WTC11 (cell line): ENCODE results near the gene ACVR1B. TPM values are rescaled to one million over a fixed set of nuclear protein-coding genes. Genes with fewer than 3 reads are reported as not detected.

Experiments used
- ATAC-seq: fragments of 200-7000 bp; cut with Tn5 transposase; 2 replicates; pipeline ENCODE4 v1.10.0; 2021; ENCODE audit warnings: mild to moderate bottlenecking, moderate library complexity
- CTCF ChIA-PET: fragments of 300-600 bp; sonication (Branson Sonifier 250); formaldehyde crosslinking; loops from one replicate; lab custom pipeline; 2021; ENCODE audit warnings: antibody characterized with exemption; lab: Charles Lee
- POLR2A ChIA-PET: fragments of 350-600 bp; sonication (Branson Sonifier 250); formaldehyde crosslinking; loops from one replicate; lab custom pipeline; 2021; ENCODE audit warnings: antibody characterized with exemption; lab: Charles Lee
- DNase-seq: peaks from one replicate; pipeline ENCODE4 v3.0.0; 2021; ENCODE audit warnings: low spot score
- H3K27ac Mint-ChIP-seq: 2 replicates; pipeline ENCODE4 v1.8.0; 2021; ENCODE audit warnings: mixed read lengths
- H3K27me3 Mint-ChIP-seq: 2 replicates; pipeline ENCODE4 v1.8.0; 2021; ENCODE audit warnings: low read depth, mild to moderate bottlenecking, moderate library complexity, mixed read lengths
- H3K36me3 Mint-ChIP-seq: 2 replicates; pipeline ENCODE4 v1.8.0; 2021; ENCODE audit warnings: mixed read lengths
- H3K4me1 Mint-ChIP-seq: 2 replicates; pipeline ENCODE4 v1.8.0; 2022; ENCODE audit warnings: mixed read lengths
- H3K4me3 Mint-ChIP-seq: 2 replicates; pipeline ENCODE4 v1.8.0; 2021; ENCODE audit warnings: mild to moderate bottlenecking, moderate library complexity, mixed read lengths
- H3K9me3 Mint-ChIP-seq: 2 replicates; pipeline ENCODE4 v1.8.0; 2021; ENCODE audit warnings: mixed read lengths
- AFF4 ChIP-seq: sonication (generic); formaldehyde crosslinking; IDR thresholded peaks from 2 replicates; pipeline ENCODE4 v1.8.1; 2023; ENCODE audit warnings: mild to moderate bottlenecking, missing genetic modification reagents, borderline replicate concordance
- ATF1 ChIP-seq: sonication (generic); formaldehyde crosslinking; IDR thresholded peaks from 2 replicates; pipeline ENCODE4 v1.8.1; 2023; ENCODE audit warnings: mild to moderate bottlenecking, moderate library complexity, missing genetic modification reagents
- E2F1 ChIP-seq: sonication (generic); formaldehyde crosslinking; IDR thresholded peaks from 2 replicates; pipeline ENCODE4 v1.8.0; 2022; ENCODE audit warnings: mild to moderate bottlenecking, missing genetic modification reagents
- ELF4 ChIP-seq: sonication (generic); formaldehyde crosslinking; IDR thresholded peaks from 2 replicates; pipeline ENCODE4 v1.8.1; 2022; ENCODE audit warnings: low read depth, mild to moderate bottlenecking, moderate library complexity, missing genetic modification reagents
- FOXJ3 ChIP-seq: sonication (generic); formaldehyde crosslinking; IDR thresholded peaks from 2 replicates; pipeline ENCODE4 v1.9.0; 2021; ENCODE audit warnings: missing genetic modification reagents, mild to moderate bottlenecking, borderline replicate concordance
- FOXP1 ChIP-seq: sonication (generic); formaldehyde crosslinking; IDR thresholded peaks from 2 replicates; pipeline ENCODE4 v1.8.0; 2022; ENCODE audit warnings: missing genetic modification reagents, mild to moderate bottlenecking, moderate library complexity, borderline replicate concordance
- GRHL2 ChIP-seq: fragments of 250-450 bp; sonication (Bioruptor Pico); IDR thresholded peaks from 2 replicates; pipeline ENCODE4 v1.8.0; 2022; ENCODE audit warnings: mild to moderate bottlenecking, moderate library complexity; ENCODE audit not compliant: insufficient replicate concordance, severe bottlenecking
- GTF2I ChIP-seq: fragments of 250-450 bp; sonication (Bioruptor Pico); conservative IDR thresholded peaks from 2 replicates; pipeline ENCODE4 v1.4.0; 2021; ENCODE audit warnings: mild to moderate bottlenecking
- MAX ChIP-seq: sonication (generic); formaldehyde crosslinking; IDR thresholded peaks from 2 replicates; pipeline ENCODE4 v1.8.0; 2022; ENCODE audit warnings: mild to moderate bottlenecking, missing genetic modification reagents
- MYBL2 ChIP-seq: sonication (generic); formaldehyde crosslinking; IDR thresholded peaks from 2 replicates; pipeline ENCODE4 v1.8.1; 2023; ENCODE audit warnings: mild to moderate bottlenecking, moderate library complexity, missing genetic modification reagents
- RORB ChIP-seq: fragments of 250-450 bp; sonication (Bioruptor Pico); IDR thresholded peaks from 2 replicates; pipeline ENCODE4 v1.9.0; 2021; ENCODE audit warnings: mild to moderate bottlenecking
- SOX15 ChIP-seq: fragments of 250-450 bp; sonication (Bioruptor Pico); IDR thresholded peaks from 2 replicates; pipeline ENCODE4 v1.9.0; 2021; ENCODE audit warnings: mild to moderate bottlenecking
- ZNF232 ChIP-seq: sonication (generic); formaldehyde crosslinking; IDR thresholded peaks from 2 replicates; pipeline ENCODE4 v1.8.0; 2022; ENCODE audit warnings: mild to moderate bottlenecking, missing genetic modification reagents
- ZNF416 ChIP-seq: fragments of 250-450 bp; sonication (Bioruptor Pico); IDR thresholded peaks from 2 replicates; pipeline ENCODE4 v1.9.0; 2021; ENCODE audit warnings: mild to moderate bottlenecking, inconsistent platforms
- ZNF423 ChIP-seq: fragments of 250-450 bp; sonication (Bioruptor Pico); IDR thresholded peaks from 2 replicates; pipeline ENCODE4 v2.1.2; 2022; ENCODE audit warnings: mild to moderate bottlenecking, moderate library complexity
- total RNA-seq: library from RNA; stranded (reverse); gene quantifications from 3 replicates; pipeline ENCODE4 v1.2.3, GENCODE V29; 2021
- TF ChIP-seq, protein P1 (sequence below): sonication (generic); formaldehyde crosslinking; IDR thresholded peaks from 2 replicates; pipeline ENCODE4 v1.8.1; 2023; ENCODE audit warnings: mild to moderate bottlenecking, moderate library complexity, missing genetic modification reagents
- TF ChIP-seq, protein P2 (sequence below): fragments of 250-450 bp; sonication (Bioruptor Pico); IDR thresholded peaks from 2 replicates; pipeline ENCODE4 v1.8.0; 2021; ENCODE audit warnings: mild to moderate bottlenecking
- TF ChIP-seq, protein P3 (sequence below): sonication (generic); formaldehyde crosslinking; IDR thresholded peaks from 2 replicates; pipeline ENCODE4 v1.8.1; 2022; ENCODE audit warnings: mild to moderate bottlenecking, moderate library complexity, missing genetic modification reagents
- TF ChIP-seq, protein P4 (sequence below): sonication (generic); formaldehyde crosslinking; IDR thresholded peaks from 2 replicates; pipeline ENCODE4 v1.8.1; 2023; ENCODE audit warnings: mild to moderate bottlenecking, missing genetic modification reagents

Gene ACVR1B
- total RNA-seq, 1 experiment from 2014 or later, result 24.1 TPM

GRCh38 chr12:51915951-51916350 is 35.5 kb upstream of the ACVR1B start:
- DNase-seq, result no peak
- ChIA-PET POLR2A (no interaction called here), CTCF (interaction anchor here (0.6 to 5.0 kb wide), 8 partner anchors 21 to 135 kb away, joined by 3 to 43 read pairs (median 4); partner anchors contain the start of gene NR4A1)
- Mint-ChIP-seq H3K4me1 (peaks cover 25% of the 10 kb centered on the region), H3K27ac (no peak overlapping the region), H3K27me3 (peaks cover 8% of the 10 kb centered on the region), H3K36me3 (no peaks in the 10 kb centered on the region), H3K9me3 (no peaks in the 10 kb centered on the region), H3K4me3 (no peak overlapping the region)
- TF ChIP-seq, protein P1, sequence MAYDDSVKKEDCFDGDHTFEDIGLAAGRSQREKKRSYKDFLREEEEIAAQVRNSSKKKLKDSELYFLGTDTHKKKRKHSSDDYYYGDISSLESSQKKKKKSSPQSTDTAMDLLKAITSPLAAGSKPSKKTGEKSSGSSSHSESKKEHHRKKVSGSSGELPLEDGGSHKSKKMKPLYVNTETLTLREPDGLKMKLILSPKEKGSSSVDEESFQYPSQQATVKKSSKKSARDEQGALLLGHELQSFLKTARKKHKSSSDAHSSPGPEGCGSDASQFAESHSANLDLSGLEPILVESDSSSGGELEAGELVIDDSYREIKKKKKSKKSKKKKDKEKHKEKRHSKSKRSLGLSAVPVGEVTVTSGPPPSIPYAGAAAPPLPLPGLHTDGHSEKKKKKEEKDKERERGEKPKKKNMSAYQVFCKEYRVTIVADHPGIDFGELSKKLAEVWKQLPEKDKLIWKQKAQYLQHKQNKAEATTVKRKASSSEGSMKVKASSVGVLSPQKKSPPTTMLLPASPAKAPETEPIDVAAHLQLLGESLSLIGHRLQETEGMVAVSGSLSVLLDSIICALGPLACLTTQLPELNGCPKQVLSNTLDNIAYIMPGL (CRISPR knock-in tag), result no peak
- no peak for TF ChIP-seq ZNF232
- TF ChIP-seq ZNF416 (CRISPR knock-in tag), result no peak
- TF ChIP-seq FOXP1, result no peak
- TF ChIP-seq RORB (CRISPR knock-in tag), result no peak
- TF ChIP-seq ZNF423, result no peak
- TF ChIP-seq, protein P2, sequence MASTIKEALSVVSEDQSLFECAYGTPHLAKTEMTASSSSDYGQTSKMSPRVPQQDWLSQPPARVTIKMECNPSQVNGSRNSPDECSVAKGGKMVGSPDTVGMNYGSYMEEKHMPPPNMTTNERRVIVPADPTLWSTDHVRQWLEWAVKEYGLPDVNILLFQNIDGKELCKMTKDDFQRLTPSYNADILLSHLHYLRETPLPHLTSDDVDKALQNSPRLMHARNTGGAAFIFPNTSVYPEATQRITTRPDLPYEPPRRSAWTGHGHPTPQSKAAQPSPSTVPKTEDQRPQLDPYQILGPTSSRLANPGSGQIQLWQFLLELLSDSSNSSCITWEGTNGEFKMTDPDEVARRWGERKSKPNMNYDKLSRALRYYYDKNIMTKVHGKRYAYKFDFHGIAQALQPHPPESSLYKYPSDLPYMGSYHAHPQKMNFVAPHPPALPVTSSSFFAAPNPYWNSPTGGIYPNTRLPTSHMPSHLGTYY (CRISPR knock-in tag), result no peak
- TF ChIP-seq, protein P3, sequence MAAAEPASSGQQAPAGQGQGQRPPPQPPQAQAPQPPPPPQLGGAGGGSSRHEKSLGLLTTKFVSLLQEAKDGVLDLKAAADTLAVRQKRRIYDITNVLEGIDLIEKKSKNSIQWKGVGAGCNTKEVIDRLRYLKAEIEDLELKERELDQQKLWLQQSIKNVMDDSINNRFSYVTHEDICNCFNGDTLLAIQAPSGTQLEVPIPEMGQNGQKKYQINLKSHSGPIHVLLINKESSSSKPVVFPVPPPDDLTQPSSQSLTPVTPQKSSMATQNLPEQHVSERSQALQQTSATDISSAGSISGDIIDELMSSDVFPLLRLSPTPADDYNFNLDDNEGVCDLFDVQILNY (CRISPR knock-in tag), result no peak
- TF ChIP-seq FOXJ3 (CRISPR knock-in tag), result no peak
- TF ChIP-seq ATF1 (CRISPR knock-in tag), result no peak
- TF ChIP-seq ELF4 (CRISPR knock-in tag), result no peak
- TF ChIP-seq E2F1, result no peak
- no peak for TF ChIP-seq GTF2I (CRISPR knock-in tag)
- TF ChIP-seq, protein P4, sequence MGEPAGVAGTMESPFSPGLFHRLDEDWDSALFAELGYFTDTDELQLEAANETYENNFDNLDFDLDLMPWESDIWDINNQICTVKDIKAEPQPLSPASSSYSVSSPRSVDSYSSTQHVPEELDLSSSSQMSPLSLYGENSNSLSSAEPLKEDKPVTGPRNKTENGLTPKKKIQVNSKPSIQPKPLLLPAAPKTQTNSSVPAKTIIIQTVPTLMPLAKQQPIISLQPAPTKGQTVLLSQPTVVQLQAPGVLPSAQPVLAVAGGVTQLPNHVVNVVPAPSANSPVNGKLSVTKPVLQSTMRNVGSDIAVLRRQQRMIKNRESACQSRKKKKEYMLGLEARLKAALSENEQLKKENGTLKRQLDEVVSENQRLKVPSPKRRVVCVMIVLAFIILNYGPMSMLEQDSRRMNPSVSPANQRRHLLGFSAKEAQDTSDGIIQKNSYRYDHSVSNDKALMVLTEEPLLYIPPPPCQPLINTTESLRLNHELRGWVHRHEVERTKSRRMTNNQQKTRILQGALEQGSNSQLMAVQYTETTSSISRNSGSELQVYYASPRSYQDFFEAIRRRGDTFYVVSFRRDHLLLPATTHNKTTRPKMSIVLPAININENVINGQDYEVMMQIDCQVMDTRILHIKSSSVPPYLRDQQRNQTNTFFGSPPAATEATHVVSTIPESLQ (CRISPR knock-in tag), result no peak
- no peak for TF ChIP-seq GRHL2 (CRISPR knock-in tag)
- TF ChIP-seq AFF4, result no peak
- no peak for TF ChIP-seq MAX (CRISPR knock-in tag)
- TF ChIP-seq SOX15 (CRISPR knock-in tag), result no peak
- TF ChIP-seq MYBL2, result no peak
- ATAC-seq, result no peak
